GM18951 (cell line): ENCODE results near the gene BMP7.

Experiments
- POLR2A ChIP-seq: IDR thresholded peaks from 4 replicates; pipeline ENCODE4 v1.6.1; 2011; ENCODE audit warnings: mild to moderate bottlenecking; ENCODE audit not compliant: insufficient read length, insufficient read depth; ENCODE audit errors: extremely low read depth
- in situ Hi-C: fragments of 300-500 bp; cut with MboI; formaldehyde crosslinking; loops from one replicate; pipeline ENCODE4 v1.12.0; 2022; ENCODE audit warnings: low sequenced_read_pairs, mixed read lengths, inconsistent platforms; ENCODE audit not compliant: unreplicated experiment

BMP7 gene

DNA sequence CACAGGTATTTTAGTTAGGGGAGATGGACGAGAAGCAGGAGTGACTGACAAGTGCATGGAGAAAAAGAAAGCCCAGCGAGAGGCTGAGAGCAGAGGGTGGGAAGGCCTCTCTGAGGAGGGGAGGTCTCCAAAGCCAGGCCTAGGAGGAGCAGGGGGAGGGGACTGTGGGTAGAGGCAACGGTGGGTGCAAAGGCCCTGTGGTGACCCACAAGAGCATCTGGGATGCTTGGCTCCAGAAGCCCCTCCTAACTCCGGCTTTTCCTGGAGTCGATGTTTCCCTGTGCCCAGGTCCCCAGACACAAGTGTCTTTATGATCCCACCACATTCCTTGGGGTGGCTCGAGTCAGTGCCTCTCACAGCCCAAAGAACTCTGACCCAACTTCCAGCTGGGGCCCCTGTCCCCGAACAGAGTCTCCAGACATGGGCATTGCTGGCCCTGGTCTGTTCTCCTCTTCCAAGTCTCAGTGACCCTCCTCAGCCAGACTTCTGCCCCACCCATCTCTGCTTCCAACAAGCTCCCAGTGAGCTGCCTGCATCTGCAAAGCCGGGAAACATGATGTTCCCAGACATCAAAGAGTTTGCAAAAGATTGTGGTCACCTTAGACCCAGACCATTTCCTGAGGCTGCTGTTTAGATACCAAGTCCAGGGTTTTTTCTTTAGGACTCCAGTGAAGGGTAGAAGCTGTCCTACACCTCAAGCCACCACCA, 11.1 kb upstream of the BMP7 start:
- TF ChIP-seq POLR2A: no peak
- in situ Hi-C loops: no loop called here

DNA sequence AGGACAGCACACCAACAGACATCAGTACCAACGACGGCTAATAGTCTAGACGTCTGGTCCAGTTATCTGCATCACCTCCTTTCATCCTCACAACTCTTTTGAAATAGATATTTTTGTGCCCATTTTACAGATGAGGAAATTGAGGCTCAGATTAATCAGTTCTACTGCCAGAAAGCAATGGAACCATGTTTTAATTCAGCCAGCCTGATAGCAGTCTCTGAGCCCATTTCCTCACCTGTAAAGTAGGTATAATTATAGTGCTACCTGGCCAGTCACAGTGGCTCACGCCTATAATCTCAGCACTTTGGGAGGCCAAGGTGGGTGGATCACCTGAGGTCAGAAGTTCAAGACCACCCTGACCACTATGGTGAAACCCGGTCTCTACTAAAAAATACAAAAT, 9.8 kb upstream of the BMP7 start:
- TF ChIP-seq POLR2A: no peak
- in situ Hi-C loops: no loop called here

GRCh38 chr20:57275813-57276212, 9.4 kb upstream of the BMP7 start:
- in situ Hi-C loops: no loop called here
- TF ChIP-seq POLR2A: no peak

DNA sequence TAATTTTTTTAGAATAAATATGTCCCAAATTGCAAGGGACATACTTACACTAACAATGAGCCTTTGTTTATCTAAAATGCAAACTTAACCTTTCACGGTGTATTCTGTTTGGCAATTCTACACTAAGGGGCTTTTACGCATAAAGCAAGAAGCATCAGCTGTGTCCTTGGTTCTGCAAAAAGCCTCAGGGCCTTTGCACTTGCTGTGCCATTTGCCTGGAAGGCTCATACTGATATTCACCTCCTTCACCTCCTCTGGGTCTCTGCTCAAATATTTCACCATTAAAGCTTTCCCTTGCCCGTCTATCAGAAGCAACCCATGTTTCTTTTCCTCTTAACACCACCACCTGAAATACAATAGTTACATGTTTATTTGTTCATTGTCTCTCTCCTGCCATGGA, 8.9 kb upstream of the BMP7 start:
- in situ Hi-C loops: no loop called here
- no peak for TF ChIP-seq POLR2A

DNA sequence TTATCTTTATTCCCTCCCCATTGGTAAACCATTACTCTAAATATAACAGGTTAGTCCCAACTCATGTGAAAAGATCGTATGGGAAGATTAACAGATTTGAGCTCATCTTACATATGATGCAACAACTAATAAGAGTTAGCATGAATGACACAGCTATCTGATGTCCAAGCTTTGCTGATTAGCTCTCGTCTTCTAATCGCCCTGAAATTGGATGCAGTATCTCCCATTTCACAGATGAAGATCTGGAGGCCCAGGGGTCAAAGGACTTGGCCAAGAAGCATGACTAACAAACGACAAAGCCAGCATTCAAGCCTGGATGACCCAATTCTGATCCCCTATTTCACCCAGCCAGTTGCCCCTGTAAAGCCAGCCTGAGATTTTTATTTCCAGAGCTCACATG, 8.4 kb upstream of the BMP7 start:
- TF ChIP-seq POLR2A: no peak
- in situ Hi-C loops: no loop called here

GRCh38 chr20:57274299-57274698, 7.9 kb upstream of the BMP7 start:
- in situ Hi-C loops: no loop called here
- TF ChIP-seq POLR2A: no peak

DNA sequence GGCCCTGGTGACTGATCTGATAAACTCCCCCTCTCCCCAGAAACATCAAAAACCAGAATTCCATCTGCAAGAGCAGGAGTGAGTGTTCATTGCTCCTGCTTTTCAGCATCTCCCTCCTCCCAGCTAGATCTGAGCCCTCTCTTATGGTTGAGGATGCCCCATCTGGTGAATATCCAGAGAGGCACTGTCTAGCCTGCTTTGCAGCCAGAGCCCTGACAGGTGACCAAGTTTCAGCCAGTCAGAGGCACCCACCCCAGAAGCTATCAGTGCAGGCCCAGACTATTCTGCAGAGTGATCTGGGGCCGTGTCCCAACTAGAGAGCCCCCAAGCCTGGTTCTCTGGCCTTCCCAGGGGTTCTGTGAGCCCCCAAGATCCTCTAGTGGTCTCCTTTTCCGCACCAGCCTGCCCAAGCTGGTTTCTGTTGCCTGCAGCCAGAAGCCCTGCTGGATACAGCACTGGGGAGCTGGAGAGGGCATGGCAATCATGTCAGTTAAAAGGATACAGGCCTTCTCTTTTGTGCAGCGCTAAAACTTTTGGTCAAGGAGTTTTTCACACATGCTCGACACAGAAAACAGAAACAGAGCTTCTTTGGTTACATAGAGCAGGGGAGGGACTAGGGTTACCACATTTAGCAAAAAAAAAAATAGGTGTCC, 6.6 kb upstream of the BMP7 start:
- no peak for TF ChIP-seq POLR2A
- in situ Hi-C loops: no loop called here

DNA sequence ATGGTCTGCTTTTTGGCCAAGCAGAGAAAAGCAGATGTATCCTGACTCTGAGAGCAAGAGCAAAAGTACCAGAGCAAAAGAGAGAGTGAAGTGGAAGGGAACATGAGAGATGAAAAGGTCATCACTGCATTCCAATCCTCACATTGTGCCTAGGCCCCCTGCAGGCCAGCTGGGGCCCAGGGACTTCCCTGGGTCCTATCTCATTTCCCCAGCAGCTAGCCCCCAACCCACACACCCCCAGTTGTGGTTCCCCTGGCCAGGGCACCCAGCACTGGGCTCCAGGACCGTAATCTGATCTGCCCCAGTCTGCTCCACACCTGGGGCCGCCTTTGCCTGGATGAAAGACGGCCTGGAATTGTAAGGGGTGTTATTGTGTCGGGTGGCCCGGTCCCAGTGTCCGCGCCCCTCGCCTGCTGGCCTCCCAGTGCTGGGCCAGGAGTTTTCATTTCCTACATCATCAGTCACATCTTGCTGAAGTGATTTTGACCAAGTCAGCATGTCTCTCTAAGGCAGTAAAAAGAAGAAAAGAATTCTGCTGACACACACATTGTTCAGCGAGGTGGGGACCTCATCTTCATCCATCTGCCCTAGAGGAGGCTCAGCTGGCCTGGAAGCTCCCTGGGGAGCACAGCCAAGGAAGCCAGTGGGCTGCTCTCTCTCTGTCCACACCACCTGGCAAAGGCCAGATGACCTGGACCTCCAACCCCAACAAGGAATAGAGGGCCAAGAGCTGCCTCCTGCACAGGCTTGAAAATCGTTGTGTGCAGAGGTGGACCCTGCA, 4.0 kb upstream of the BMP7 start:
- no peak for TF ChIP-seq POLR2A
- in situ Hi-C loops: no loop called here

DNA sequence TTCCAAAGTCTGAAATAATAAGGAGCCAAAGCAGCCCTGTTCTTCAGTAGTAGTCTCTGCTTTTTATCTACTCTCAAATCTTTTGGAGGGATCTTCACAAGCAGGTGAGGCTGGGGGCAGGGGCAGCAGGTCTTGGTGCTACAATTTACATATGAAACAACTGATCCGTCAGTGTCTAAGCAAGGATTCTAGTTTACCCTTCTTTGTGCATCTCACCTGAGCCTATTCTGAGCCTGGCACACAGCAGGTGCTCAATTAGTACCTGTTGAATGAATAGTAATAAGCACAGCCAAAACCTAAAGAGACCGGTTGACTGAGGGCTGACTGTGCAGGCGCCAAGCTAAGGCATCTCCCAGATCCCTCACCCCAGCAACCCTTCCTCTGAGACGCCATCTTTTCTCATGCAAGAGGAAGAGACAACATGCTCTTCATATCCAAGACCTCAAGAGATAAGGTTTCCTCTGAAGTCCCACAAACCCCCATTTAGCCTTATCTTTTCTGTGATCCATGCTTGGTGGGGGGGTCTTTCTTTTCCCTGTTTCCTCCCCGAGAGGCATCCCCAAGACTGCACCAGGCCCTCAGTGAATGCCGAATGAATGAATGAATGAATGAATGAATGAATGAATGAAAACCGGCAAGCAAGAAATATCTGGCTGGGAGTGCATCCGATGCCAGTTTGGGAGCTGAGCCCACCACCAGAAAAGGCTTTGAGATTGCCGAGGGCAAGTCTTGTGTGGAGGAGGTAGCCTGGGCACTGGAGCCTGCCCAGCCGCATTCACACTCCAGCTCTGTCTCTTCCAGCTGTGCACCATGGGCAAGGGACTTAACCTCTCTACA, 2.9 kb upstream of the BMP7 start:
- no peak for TF ChIP-seq POLR2A
- in situ Hi-C loops: no loop called here

DNA sequence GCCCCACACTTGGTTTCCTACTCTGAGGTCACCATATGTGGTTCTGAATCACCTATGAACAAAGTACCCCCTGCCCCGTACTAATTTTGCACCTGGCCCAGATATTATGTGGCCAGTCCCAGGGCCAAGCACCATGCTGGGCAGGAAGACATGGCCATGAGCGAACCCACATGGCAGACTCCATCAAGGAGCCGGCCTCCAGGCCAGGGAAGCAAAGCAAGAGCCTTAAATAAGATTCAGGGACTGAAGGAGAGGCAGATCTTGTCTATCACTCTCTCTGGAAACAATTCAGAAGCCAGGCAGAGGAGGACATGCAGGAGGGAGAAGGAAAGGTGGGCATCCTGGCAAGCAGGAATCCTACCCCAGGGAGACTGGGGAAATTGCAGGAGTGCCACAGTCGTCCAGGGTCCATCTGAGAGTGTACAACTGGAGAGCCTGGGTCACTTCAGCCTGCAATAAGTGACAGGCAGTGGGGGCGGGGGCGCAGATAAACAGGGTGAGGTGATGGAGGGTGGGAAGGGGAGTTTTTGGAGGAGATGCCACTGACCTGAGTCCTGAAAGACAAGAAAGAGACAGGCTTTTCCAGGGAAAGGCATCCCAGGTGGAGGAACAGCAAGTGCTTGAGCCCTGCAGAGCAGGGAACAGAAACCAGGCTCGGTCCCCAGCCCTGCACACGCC, 2.1 kb upstream of the BMP7 start:
- no peak for TF ChIP-seq POLR2A
- in situ Hi-C loops: no loop called here

- no peak for TF ChIP-seq POLR2A
- in situ Hi-C loops: no loop called here
These were observed 849 bp upstream of the BMP7 start for GRCh38 chr20:57267158-57267821.

GRCh38 chr20:57265997-57266290, 497 bp downstream of the BMP7 start:
- in situ Hi-C loops: no loop called here
- TF ChIP-seq POLR2A: no peak
